HG03432 (cell line): ENCODE measurements around the gene LILRB2.
"Not testable (repeated sequence)": the region's sequence is repeated elsewhere in the genome, so short reads cannot be mapped to it uniquely, and the experiment has no call there.

ENCODE experiments used
- ATAC-seq: cut with Tn5 transposase; IDR thresholded peaks from one replicate; pipeline ENCODE4 v1.9.1; 2021; ENCODE audit warnings: mild to moderate bottlenecking, moderate library complexity; ENCODE audit not compliant: unreplicated experiment

The LILRB2 gene

GRCh38 chr19:54307389-54308020, 26.6 kb upstream of the LILRB2 start:
- no peak for ATAC-seq

- no peak for ATAC-seq
Measured at GRCh38 chr19:54305141-54305540, 24.2 kb upstream of the LILRB2 start.

GRCh38 chr19:54302257-54302656, 21.3 kb upstream of the LILRB2 start:
- ATAC-seq = no peak

- ATAC-seq = no peak
Measured at GRCh38 chr19:54299515-54299914, 18.6 kb upstream of the LILRB2 start.

- ATAC-seq = no peak
Measured at GRCh38 chr19:54299126-54299498, 18.2 kb upstream of the LILRB2 start.

- ATAC-seq = no peak
Measured at GRCh38 chr19:54298357-54299125, 17.6 kb upstream of the LILRB2 start.

- no peak for ATAC-seq
Measured at GRCh38 chr19:54297759-54298305, 16.9 kb upstream of the LILRB2 start.

- ATAC-seq = no peak
Measured at GRCh38 chr19:54294539-54294938, 13.6 kb upstream of the LILRB2 start.

- not testable (repeated sequence) for ATAC-seq
Measured at GRCh38 chr19:54289160-54289559, 8.2 kb upstream of the LILRB2 start.

- no peak for ATAC-seq
Measured at GRCh38 chr19:54287456-54287855, 6.5 kb upstream of the LILRB2 start.

GRCh38 chr19:54286283-54286682, 5.4 kb upstream of the LILRB2 start:
- ATAC-seq = not testable (repeated sequence)

- ATAC-seq = not testable (repeated sequence)
Measured at GRCh38 chr19:54285427-54286056, 4.6 kb upstream of the LILRB2 start.

- no peak for ATAC-seq
Measured at GRCh38 chr19:54282686-54283470, 2.0 kb upstream of the LILRB2 start.

- ATAC-seq = not testable (repeated sequence)
Measured at GRCh38 chr19:54281729-54282075, 792 bp upstream of the LILRB2 start.

- ATAC-seq = not testable (repeated sequence)
Measured at GRCh38 chr19:54280441-54280840, 469 bp downstream of the LILRB2 start.

- ATAC-seq = not testable (repeated sequence)
Measured at GRCh38 chr19:54280025-54280424, 885 bp downstream of the LILRB2 start.

GRCh38 chr19:54279406-54279962, 1.4 kb downstream of the LILRB2 start:
- no peak for ATAC-seq

- not testable (repeated sequence) for ATAC-seq
Measured at GRCh38 chr19:54278571-54279195, 2.2 kb downstream of the LILRB2 start.

- not testable (repeated sequence) for ATAC-seq
Measured at GRCh38 chr19:54278056-54278455, 2.9 kb downstream of the LILRB2 start.

- ATAC-seq = not testable (repeated sequence)
Measured at GRCh38 chr19:54277111-54277615, 3.7 kb downstream of the LILRB2 start.
